ENCODE measurements around the gene LCE7A. TPM values are rescaled to one million over a fixed set of nuclear protein-coding genes. Genes with fewer than 3 reads are reported as not detected.

Gene LCE7A, protein sequence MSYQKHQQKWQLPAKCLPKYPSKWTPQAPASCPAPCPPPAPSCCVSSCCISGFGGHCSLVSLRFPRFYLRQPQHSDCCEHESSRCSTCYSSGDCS
- not detected for total RNA-seq

DNA sequence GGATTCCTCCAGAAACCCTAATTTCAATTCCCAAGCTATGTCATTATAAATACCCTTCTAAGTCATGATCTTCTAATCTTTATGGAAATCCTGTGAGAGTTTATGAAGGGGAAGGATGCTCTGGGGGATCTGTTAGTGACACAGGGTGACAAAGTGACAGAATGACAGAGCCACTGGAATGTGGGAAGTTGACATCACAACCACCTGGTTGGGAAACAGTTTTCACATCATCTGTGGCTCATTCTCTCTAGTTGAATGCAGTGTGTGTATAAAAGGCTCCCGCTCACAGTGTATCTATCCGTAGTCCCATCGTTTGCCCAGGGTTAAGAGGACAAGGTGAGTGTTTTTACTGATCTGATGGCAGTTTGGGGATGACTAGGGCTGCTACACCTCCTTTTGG lies at the start of gene LCE7A:
Gene LCE7A, plus strand, starts transcription at position 301 of the 400 bp plus-strand sequence. CDS start 702 bp downstream, outside the sequence.
- no peak for DNase-seq

DNA sequence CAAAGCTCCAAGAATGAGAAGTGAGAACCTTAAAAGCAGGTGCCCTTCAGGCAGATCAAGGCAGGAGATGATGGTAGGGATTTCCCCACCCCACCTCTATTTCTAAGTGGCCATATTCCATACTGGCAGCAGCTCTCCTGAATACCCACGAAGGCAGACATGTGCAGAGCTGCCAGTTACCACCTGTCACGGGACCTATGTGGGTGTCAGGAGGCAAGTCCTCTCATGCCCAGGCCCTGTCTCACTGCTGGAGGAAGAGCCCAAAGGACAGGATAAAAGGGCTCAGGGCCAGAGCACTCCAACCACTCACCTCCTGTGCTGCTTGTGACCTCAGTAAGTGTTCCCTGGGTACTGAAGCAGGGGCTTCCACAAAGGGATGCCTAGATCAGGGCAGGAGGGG lies 48.7 kb upstream of the LCE7A start:
- DNase-seq, result no peak

DNA sequence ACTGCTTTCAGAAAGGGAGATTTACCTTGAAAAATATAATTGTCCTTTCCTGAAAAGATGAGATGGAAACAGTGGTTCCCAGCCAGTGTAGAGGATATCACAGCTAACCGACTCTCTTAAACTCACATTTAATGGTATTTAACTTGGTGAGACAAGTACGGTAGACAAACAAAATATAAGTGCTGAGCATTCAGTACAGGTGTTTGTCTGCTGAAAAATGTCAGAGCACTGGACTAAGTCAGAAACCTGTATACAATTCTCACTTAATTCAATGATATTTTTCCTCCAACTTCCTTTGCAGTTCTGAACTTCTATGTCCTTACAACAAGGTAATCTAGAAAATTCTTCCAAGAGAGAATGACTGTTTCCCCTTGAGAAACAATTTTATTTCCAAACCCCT lies 48.1 kb upstream of the LCE7A start, which contains the start of gene LCE1B:
Gene LCE1B, plus strand, starts transcription at position 301 of the 400 bp plus-strand sequence. CDS start 476 bp downstream, outside the sequence.
- DNase-seq, result no peak

DNA sequence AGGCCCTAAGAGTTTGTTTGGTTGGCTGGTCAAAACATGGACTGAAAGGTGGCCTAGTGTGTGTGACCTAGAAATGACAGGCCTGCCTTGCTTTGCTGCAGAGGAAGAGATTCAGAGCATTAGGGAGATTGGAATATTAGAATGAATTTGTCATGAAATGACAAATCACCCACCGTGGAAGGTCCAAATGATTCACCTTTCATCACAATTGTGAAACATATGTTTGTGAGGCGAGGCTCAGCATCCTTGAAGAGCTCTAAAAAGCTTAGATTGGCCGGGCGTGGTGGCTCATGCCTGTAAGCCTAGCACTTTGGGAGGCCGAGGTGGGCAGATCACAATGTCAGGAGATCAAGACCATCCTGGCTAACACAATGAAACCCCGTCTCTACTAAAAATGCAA lies 42.5 kb upstream of the LCE7A start:
- DNase-seq, result no peak

DNA sequence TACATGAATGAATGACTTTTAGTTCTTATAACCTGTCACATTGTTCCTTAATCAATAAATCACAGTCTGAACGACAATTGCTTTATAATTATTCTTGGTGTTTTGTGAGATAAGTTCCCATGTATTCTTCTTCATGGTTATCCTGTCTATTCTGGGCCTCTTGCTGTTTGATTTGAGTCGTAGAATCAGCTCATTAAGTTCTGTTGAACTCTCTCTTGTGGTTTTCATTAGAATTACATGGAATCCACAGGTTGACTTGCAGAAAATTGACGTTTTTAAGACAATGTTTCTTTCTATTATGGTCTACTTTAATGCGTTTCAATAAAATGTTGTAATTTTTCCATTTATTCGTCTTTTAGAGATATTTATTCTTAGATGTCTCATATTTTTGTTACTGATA lies 36.5 kb upstream of the LCE7A start:
- no peak for DNase-seq

DNA sequence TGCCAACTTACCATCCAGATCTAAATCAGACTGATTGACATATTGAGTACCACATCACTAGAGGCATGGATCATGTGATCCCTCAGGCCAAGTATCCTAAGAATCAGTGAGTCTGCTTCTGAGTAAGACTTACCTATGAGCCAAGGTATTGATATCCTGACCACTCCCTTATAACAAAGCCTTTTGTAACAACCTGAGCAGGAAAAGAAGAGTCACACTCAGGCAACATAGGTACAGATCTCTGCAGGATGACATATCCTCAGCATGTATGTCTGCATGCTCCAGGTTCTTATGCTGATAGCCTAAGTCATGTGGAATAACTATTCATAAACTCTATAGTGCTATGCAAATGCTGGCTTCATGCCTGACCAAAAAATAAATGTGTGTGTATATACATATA lies 34.8 kb upstream of the LCE7A start:
- DNase-seq, result no peak

DNA sequence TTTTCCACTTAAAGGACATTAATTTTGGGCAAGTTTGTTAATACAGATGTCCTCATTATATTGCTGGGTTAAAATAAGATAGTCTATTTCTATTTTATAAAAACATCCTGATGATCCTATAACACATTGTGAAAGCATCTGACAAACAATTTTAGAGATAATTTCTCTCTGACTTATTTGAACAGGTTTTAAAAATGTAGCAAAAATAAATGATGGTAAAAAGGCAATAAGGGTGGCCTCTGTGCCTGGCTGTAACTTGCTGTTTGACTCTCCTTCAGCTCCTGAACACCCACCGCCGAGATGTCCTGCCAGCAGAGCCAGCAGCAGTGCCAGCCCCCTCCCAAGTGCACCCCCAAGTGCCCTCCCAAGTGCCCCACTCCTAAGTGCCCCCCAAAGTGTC lies 32.6 kb upstream of the LCE7A start, which contains the start of gene LCE1A:
Gene LCE1A, plus strand, starts transcription at position 301 of the 400 bp plus-strand sequence. Its CDS starts 0 bp downstream, at position 301.
- DNase-seq, result no peak

DNA sequence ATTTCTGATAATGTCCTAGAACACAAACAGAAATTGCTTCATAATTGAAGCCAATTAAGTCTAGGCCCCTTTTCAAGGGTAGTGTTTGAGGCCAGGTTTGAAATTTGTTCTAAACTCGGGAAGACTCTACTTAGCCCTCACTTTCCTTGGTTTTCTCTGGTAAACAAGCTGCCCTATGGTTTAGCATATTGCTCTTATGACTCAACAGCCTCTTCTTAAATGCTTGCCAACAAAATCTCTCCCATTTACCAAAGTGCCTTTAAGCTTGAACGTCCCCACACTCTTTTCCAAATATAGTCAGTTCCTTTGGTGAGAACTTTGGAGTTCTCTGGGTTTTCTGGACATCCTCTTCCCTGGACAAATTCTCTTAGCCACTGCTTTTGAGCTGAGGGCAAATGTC lies 22.9 kb upstream of the LCE7A start:
- no peak for DNase-seq

DNA sequence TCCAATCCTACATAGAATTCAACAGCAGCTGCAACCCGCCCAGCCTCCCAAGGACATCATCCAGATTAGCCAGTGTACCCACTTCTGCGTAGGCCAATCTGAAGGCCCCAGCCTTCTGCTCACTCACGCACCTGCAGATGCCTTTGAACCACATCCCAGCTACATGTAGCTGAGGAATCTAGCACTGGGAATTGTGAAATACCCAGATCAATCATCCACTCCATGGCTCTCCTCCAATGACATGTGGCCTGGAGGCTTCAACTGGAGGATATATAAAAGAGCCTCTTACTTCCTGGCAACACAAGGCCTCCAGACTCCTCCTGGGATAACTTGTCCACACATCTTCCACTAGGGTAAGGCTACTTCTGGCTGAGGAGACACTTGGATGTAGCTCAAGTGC lies 17.2 kb upstream of the LCE7A start, which contains the start of gene LCE6A:
Gene LCE6A, plus strand, starts transcription at position 301 of the 400 bp plus-strand sequence. CDS start 665 bp downstream, outside the sequence.
- no peak for DNase-seq

DNA sequence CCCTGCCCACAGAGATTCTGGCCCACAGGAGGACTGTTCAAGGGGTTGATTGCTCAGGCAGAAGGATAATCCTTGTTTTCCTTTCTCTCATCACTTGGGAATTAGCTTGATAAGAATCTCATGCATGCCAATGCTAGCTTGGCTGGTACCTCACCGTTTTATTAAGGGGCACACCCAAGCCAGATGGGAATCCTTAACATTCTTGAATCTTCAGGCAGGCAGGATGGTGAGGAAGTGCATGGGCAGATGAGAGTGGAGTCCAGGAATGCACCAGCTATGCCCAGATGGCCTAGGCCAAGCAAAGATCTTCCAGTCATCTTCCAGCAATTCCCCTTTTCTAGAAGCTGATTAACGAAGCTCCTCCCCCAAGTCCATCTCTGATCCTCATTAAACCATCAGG lies 4.1 kb upstream of the LCE7A start:
- no peak for DNase-seq

DNA sequence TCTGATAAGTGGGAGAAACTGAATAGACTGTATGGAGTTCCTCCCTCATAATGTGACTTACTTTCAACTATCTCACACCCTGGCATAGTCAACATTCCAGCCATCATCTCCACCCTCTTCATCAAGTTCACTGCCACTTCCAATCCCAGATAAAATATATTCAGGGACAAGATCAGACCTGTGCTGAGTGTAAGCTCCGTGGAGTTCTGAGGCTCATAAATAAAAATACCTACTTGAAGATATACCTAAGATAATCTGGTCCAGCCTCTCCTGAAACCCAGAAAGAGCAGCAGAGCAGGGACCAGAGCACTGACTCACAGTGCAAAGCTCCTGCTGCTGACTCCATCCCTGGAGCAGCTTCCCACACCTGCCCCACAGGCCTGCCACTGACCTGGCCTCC lies 1.7 kb upstream of the LCE7A start:
- DNase-seq, result no peak

DNA sequence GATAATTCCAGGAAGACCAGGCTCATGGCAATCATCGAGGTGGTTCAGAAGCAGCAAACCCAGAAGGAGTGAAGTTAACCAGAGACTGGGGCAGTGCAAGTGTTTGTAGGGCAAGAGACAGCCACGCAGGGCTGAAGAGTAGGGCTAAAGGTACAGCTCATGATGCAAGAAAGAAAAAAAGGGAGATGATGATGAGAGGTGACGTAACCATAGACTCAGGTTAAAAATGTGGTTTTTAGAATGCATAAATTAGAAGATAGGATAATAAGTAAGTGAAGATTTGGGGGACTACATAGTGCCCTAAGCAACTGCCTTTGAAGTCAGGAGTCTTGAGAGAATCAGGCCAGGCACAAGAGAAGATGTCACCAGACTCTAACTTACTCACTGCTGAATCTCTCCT lies 333 bp downstream of the LCE7A start:
- DNase-seq, result no peak

DNA sequence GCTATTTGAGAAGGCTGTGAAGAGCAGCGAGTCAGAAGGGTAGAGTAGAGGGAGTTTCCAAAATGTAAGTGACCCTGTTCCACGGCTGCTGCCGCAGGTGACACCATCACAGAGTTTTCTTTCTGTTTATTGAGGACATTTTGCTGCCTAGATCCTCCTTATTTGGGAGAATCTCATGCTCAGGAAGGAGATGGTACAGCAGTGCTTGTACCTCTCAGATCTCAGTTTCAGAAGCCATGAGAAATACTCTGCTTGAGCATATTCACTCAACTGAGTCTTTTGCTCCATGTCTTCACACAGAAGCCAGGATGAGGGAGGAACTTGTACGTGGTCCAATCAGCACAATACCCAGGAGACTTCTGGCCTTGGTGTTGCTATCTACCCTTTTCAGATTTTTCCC lies 1.6 kb downstream of the LCE7A start:
- DNase-seq, result no peak

DNA sequence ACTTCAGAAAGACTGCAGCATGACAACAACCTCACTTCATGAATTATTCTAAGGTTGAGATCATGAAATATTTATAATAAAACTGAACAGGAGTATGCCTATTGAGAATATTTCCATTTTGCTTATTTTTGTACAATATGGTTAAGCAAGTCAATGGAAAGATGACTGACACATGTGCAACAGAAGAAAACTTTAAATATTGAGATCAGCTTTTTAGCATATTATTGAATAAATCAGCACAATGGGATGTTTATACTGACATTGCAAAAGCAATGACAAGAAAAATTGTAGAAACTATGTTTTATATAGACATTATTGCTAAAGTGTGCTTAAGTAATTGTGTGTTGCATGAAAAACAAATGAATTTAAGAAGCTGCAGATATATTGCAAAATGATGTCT lies 4.6 kb downstream of the LCE7A start:
- DNase-seq, result no peak

DNA sequence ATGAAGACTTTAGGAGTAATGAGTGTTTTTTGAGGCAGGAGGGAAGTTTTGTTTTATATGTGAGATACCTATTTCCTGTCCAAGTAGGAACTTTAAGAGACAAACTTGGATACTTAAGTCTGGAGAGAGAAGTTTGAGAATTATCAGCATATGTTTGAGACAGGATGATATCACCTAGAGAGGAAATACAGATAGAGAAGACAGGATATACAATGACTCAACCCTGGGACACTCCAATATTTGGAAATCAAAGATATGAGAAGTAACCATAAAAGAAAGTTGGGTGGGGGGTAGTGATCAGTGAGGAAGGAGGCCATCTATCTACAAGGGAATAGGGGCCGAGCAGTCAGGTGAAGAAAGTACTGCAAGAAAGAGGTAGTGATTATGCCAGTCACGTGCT lies 6.5 kb downstream of the LCE7A start:
- DNase-seq, result no peak

DNA sequence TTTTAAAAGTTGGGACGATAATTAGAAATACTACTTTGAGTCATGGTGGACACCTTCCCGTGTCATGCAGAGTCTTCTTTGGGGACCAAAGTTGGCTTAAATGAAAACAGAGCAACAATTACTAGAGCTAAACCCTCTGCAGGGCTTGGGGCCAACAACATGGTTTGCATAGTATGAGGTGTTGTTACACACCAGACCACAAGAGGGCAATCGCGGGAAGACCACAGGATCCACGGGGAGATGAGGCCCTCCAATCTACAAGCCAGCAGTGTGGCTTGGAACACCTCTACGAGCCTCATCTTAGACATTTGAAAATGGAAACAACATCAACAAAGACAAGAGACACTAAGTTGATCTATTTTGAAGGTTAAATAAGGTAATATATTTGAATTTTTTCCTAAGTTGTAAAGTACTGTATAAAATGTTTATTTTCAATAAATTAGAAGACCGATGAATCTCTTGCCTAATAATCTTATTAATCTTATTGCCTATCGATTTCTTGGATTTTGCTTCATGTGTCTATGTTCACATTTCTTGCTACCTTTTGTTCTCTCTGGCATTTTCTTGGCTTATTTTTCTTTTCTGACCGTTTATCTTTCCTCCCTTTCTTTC lies 10.1 kb downstream of the LCE7A start:
- DNase-seq, result no peak

DNA sequence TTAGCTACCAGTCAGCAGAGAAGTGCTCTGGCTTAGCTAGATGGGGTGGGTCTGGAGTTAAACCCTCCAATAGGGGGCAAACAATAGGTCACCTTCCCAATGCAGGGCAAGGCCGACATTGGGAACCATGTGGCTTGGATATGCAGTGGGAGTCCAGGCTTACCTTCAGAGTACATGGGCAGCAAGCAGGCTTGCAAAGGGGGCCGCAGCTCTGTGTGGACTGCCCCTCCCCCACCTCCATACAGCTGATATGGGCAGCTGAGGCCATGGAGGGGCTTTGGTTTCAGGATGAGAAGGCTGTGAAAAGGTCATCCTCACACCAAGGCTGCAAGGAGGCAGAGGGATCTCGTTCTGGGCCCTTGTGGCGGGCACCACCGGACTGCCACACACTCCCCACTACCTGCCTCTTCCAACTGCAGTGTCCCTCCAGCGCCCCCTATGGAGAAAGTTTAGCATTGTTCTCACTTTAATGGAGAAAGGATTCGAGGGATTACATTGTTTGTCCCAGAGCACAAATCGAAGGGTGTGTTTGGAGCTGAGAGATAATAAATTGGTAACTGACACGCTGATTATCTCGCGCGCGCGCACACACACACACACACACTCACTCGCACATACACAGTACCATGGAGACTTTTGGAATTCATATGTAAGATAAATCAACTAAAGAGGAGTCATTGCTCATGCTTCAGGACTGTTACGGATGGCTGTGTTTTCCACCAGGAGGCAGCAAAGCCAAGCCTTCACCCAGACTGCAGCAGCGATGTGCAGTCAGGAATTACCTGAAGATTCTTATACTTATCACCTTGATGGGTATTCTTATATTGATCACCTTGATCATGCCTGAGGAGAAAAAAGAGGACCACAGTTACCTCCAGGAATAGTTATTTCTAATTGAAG lies 11.3 kb downstream of the LCE7A start:
- DNase-seq, result no peak

DNA sequence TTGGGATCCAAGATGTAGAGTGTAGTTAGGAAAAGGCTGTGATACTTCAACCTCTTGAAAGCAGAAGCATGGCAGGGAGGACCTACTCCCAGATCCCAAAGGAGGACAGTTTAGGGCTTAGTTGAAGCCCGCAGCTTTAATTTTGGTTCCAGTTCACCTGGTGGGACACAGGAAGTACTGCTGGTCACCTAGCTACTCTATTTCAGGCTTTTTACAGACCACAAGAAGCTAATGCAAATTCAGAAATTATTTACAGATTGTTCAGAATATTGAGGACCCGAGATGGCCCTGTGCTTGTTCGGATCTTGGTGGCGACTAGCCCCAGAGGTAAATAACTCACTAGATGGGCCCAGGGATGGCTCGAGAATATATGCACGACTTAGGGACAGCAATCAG lies 11.9 kb downstream of the LCE7A start:
- DNase-seq, result no peak

DNA sequence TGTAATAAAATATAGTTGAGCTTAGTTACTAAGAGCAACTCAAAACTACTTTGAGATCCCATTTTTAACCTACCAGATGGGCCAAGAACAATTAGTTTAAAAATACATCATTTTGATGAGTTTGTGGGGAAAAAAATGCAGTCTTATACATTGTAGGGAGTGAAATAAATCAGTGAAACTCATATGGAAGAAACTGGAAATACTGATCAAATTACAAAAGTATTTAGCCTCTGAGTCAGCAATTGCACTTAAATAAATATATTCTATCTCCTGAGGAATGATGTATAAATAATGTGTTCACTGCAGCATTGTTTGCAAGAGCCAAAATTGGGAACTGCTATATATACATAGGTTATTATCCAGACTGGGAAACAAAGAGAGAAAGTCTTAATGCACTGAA lies 13.7 kb downstream of the LCE7A start:
- DNase-seq, result no peak

DNA sequence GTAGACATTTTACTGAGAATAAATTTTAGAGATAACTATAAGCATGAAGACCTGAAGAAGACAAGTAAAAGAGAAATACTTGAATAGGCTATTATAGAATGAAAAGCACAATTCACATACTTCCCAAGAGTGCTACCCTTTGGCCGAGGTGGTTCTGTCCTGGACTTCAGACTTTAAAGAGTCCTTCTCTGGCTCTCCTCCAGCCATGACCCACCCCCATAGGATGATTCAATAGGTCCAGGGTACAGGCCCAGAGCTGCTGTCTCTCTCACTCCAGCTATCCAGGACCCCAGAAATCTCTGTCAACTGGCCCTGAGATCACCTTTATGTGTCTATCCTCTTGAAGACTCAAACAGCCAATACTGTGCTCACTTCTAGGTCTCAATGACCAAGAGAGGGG lies 17.0 kb downstream of the LCE7A start:
- no peak for DNase-seq

DNA sequence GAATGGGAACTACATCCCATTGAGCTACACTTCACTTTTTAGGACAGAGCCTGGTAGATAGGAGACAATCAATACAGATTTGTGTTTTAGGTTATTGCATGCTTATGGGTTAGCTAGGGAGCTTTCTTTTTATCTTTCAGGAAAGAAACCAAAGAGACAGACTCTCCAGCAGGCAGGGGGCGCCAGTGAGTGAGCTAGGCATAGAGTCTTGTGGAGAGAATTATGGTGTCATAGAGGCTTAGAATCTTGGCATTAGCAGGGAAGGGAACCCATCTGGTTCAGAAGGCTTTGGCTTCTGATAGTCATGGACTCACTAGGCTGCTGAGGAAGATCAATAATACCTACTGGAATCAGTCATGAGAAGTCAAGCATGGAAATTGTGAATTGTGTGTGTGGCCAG lies 18.2 kb downstream of the LCE7A start, which contains the start of gene SMCP:
Gene SMCP, plus strand, starts transcription at position 281 of the 400 bp plus-strand sequence. CDS start 6,101 bp downstream, outside the sequence.
- no peak for DNase-seq

DNA sequence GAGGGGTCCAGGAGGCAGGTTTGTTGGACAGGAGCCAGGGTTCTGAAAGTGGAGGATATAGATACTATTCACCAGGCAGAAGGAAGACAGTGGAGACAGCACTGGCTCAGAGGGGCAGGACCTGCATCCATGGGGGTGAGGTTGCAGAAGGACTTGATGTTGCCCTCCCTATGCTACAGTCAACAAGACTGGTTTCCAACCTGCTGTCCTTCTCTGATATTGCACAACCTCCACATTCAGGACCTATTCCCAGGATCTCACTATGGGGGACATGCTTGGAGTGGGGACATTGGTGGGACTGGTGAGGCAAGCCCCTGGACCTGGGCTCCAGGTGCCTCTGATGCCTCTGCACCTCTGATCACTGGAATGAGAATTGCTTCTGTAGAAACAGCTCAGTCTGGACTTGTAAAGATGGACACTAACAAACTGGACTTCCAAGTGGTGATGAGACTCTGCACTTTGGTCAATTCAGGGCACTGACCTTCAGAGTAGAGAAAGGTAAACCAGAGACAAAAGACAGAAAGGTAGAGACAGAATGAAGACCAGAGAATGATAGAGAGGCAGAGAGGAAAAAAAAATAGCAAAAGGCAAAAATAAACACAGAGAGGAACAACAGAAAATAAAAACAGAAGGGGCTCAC lies 19.9 kb downstream of the LCE7A start:
- DNase-seq, result no peak

DNA sequence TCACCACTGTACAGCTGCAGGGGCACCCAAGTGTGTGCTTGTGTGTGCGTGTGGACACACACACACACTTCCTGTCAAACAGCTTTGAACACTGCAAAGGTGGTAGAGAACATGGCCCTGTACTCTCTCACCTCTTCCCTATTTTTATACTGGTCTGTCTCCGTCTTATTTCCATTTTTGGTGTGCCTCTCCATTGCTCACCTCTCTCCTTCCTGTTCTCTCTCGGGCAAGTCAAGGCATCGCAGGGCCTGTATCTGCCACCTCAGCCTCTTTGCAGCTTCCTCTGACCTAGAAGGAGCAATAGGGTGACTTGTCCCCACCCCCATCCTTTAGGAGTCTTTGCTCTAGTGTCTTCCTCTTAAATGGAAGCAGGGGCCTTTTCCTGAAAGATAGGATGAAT lies 20.5 kb downstream of the LCE7A start:
- no peak for DNase-seq
